Mononuclear cell (primary cell): ENCODE measurements around the gene PITX3. TPM values are rescaled to one million over a fixed set of nuclear protein-coding genes. Genes with fewer than 3 reads are reported as not detected.
"Not testable (repeated sequence)": the region's sequence is repeated elsewhere in the genome, so short reads cannot be mapped to it uniquely, and the experiment has no call there.

Experiments used
- H3K27me3 ChIP-seq: 2 replicates; pipeline ENCODE4 v1.6.0; 2011; ENCODE audit warnings: low read length, control low read depth; ENCODE audit not compliant: insufficient read depth
- H3K4me1 ChIP-seq: 2 replicates; pipeline ENCODE4 v1.5.1; 2011; ENCODE audit warnings: mild to moderate bottlenecking, low read length, control low read depth; ENCODE audit not compliant: insufficient read depth
- H3K4me3 ChIP-seq: 2 replicates; pipeline ENCODE4 v1.5.1; 2011; ENCODE audit warnings: mild to moderate bottlenecking, low read length, moderate library complexity
- H3K9me3 ChIP-seq: 2 replicates; pipeline ENCODE4 v1.5.1; 2011; ENCODE audit warnings: low read depth, mild to moderate bottlenecking, control low read depth, low read length
- total RNA-seq: library from RNA; depleted of rRNA; stranded (reverse); fragments of >200 nt; gene quantifications from one replicate; pipeline ENCODE4 v1.2.3, GENCODE V29; 2012

PITX3 gene
- total RNA-seq, 1 donor: not detected

- H3K4me1 ChIP-seq: peaks cover 15% of the 10 kb centered on the region
- no peak overlapping the region for H3K4me3 ChIP-seq
- no peaks in the 10 kb centered on the region for H3K27me3 ChIP-seq
- no peaks in the 10 kb centered on the region for H3K9me3 ChIP-seq
Observed at GRCh38 chr10:102268375-102268888, 27.1 kb upstream of the PITX3 start.

- H3K4me3 ChIP-seq: no peak overlapping the region
- H3K9me3 ChIP-seq: no peaks in the 10 kb centered on the region
- no peaks in the 10 kb centered on the region for H3K27me3 ChIP-seq
- H3K4me1 ChIP-seq: peaks cover 15% of the 10 kb centered on the region
Observed at GRCh38 chr10:102267748-102268147, 26.4 kb upstream of the PITX3 start.

- no peaks in the 10 kb centered on the region for H3K9me3 ChIP-seq
- peaks cover 10% of the 10 kb centered on the region for H3K4me1 ChIP-seq
- H3K4me3 ChIP-seq: no peak overlapping the region
- H3K27me3 ChIP-seq: no peaks in the 10 kb centered on the region
Observed at GRCh38 chr10:102266670-102267069, 25.4 kb upstream of the PITX3 start.

- Histone ChIP-seq H3K27me3 (no peaks in the 10 kb centered on the region), H3K4me3 (no peak overlapping the region), H3K4me1 (peaks cover 10% of the 10 kb centered on the region), H3K9me3 (no peaks in the 10 kb centered on the region)
Observed at GRCh38 chr10:102264371-102264770, 23.1 kb upstream of the PITX3 start.

GRCh38 chr10:102262744-102263370 lies 21.5 kb upstream of the PITX3 start:
- no peak overlapping the region for H3K4me3 ChIP-seq
- H3K9me3 ChIP-seq: no peaks in the 10 kb centered on the region
- H3K27me3 ChIP-seq: no peaks in the 10 kb centered on the region
- H3K4me1 ChIP-seq: no peaks in the 10 kb centered on the region

- no peaks in the 10 kb centered on the region for H3K9me3 ChIP-seq
- H3K4me1 ChIP-seq: no peaks in the 10 kb centered on the region
- H3K4me3 ChIP-seq: no peak overlapping the region
- H3K27me3 ChIP-seq: no peaks in the 10 kb centered on the region
Observed at GRCh38 chr10:102261842-102262241, 20.5 kb upstream of the PITX3 start.

- Histone ChIP-seq H3K4me1 (no peaks in the 10 kb centered on the region), H3K9me3 (no peaks in the 10 kb centered on the region), H3K27me3 (no peaks in the 10 kb centered on the region), H3K4me3 (no peak overlapping the region)
Observed at GRCh38 chr10:102261196-102261595, 19.9 kb upstream of the PITX3 start.

GRCh38 chr10:102255404-102255803 lies 14.1 kb upstream of the PITX3 start:
- Histone ChIP-seq H3K9me3 (no peaks in the 10 kb centered on the region), H3K4me3 (no peak overlapping the region), H3K27me3 (no peaks in the 10 kb centered on the region), H3K4me1 (no peaks in the 10 kb centered on the region)

GRCh38 chr10:102254426-102254825 lies 13.1 kb upstream of the PITX3 start:
- no peaks in the 10 kb centered on the region for H3K4me1 ChIP-seq
- H3K27me3 ChIP-seq: no peaks in the 10 kb centered on the region
- no peak overlapping the region for H3K4me3 ChIP-seq
- H3K9me3 ChIP-seq: no peaks in the 10 kb centered on the region

GRCh38 chr10:102252508-102252907 lies 11.2 kb upstream of the PITX3 start:
- H3K27me3 ChIP-seq, H3K9me3 ChIP-seq, H3K4me3 ChIP-seq, H3K4me1 ChIP-seq: not testable (repeated sequence)

GRCh38 chr10:102247734-102248133 lies 6.4 kb upstream of the PITX3 start:
- H3K9me3 ChIP-seq: no peaks in the 10 kb centered on the region
- peaks cover 34% of the 10 kb centered on the region for H3K4me1 ChIP-seq
- no peak overlapping the region for H3K4me3 ChIP-seq
- no peaks in the 10 kb centered on the region for H3K27me3 ChIP-seq

GRCh38 chr10:102246261-102246660 lies 4.9 kb upstream of the PITX3 start:
- Histone ChIP-seq H3K9me3 (no peaks in the 10 kb centered on the region), H3K4me1 (peaks cover 46% of the 10 kb centered on the region), H3K27me3 (peaks cover 12% of the 10 kb centered on the region), H3K4me3 (peak overlapping the region; percentile 93)

- Histone ChIP-seq H3K4me1 (peaks cover 49% of the 10 kb centered on the region), H3K4me3 (peak overlapping the region; percentile 93)
Observed at GRCh38 chr10:102245932-102246251, 4.6 kb upstream of the PITX3 start.

GRCh38 chr10:102245082-102245931 lies 4.0 kb upstream of the PITX3 start, which contains the start of gene GBF1:
Gene GBF1 (plus strand): TSS chr10:102245532. CDS start chr10:102258939, 13,407 bp downstream.
- no peaks in the 10 kb centered on the region for H3K9me3 ChIP-seq
- peak within 1 kb of the TSS; percentile 93 for H3K4me3 ChIP-seq
- H3K4me1 ChIP-seq: peaks cover 53% of the 10 kb centered on the region
- H3K27me3 ChIP-seq: peaks cover 22% of the 10 kb centered on the region

More at GRCh38 chr10:102245932-102246251, 4.6 kb upstream of the PITX3 start:
- Histone ChIP-seq H3K9me3 (no peaks in the 10 kb centered on the region), H3K27me3 (peaks cover 16% of the 10 kb centered on the region)

- Histone ChIP-seq H3K4me1 (peaks cover 50% of the 10 kb centered on the region), H3K9me3 (no peaks in the 10 kb centered on the region), H3K27me3 (peaks cover 38% of the 10 kb centered on the region), H3K4me3 (no peak overlapping the region)
Observed at GRCh38 chr10:102243309-102243708, 2.0 kb upstream of the PITX3 start.
